T-helper 2 cell treated with Interferon-gamma antibody and Interleukin-4, amounts not matched to agents 5 μg/mL and 100 μg/mL, for 36 hours (primary cell): ENCODE measurements around the gene TNRC6C.
"Not testable (repeated sequence)": the region's sequence is repeated elsewhere in the genome, so short reads cannot be mapped to it uniquely, and the experiment has no call there.

Experiments used
- DNase-seq: peaks from one replicate; pipeline ENCODE4 v3.0.0; 2021; ENCODE audit warnings: low spot score
- H3K27ac Mint-ChIP-seq: one replicate; pipeline ENCODE4 v1.8.0; 2021; ENCODE audit warnings: mild to moderate bottlenecking, mixed read lengths
- H3K27me3 Mint-ChIP-seq: one replicate; pipeline ENCODE4 v1.8.0; 2021; ENCODE audit warnings: low read depth, mixed read lengths
- H3K36me3 Mint-ChIP-seq: one replicate; pipeline ENCODE4 v1.8.0; 2021; ENCODE audit warnings: low read depth, mixed read lengths
- H3K4me1 Mint-ChIP-seq: one replicate; pipeline ENCODE4 v1.8.0; 2021; ENCODE audit warnings: low read depth, mixed read lengths
- H3K4me3 Mint-ChIP-seq: one replicate; pipeline ENCODE4 v1.8.0; 2022; ENCODE audit warnings: mild to moderate bottlenecking, moderate library complexity, mixed read lengths
- H3K9me3 Mint-ChIP-seq: one replicate; pipeline ENCODE4 v1.8.0; 2021; ENCODE audit warnings: mixed read lengths

TNRC6C gene

GRCh38 chr17:78137392-78138203 is 179.1 kb downstream of the TNRC6C start:
- peak overlapping the region; percentile 67 for H3K4me3 Mint-ChIP-seq
- peaks cover 77% of the 10 kb centered on the region for H3K36me3 Mint-ChIP-seq
- H3K27me3 Mint-ChIP-seq: no peaks in the 10 kb centered on the region
- H3K27ac Mint-ChIP-seq: peak overlapping the region; percentile 83
- no peak for DNase-seq
- no peaks in the 10 kb centered on the region for H3K9me3 Mint-ChIP-seq
- H3K4me1 Mint-ChIP-seq: peaks cover 60% of the 10 kb centered on the region

GRCh38 chr17:78138204-78139060 is 179.9 kb downstream of the TNRC6C start:
- no peak for DNase-seq
- Mint-ChIP-seq H3K9me3 (no peaks in the 10 kb centered on the region), H3K4me1 (peaks cover 54% of the 10 kb centered on the region), H3K4me3 (peak overlapping the region; percentile 15), H3K27me3 (no peaks in the 10 kb centered on the region), H3K36me3 (peaks cover 73% of the 10 kb centered on the region), H3K27ac (peak overlapping the region; percentile 76)

- Mint-ChIP-seq H3K4me3 (peak overlapping the region; percentile 66), H3K36me3 (peaks cover 60% of the 10 kb centered on the region), H3K27ac (peak overlapping the region; percentile 93), H3K4me1 (peaks cover 44% of the 10 kb centered on the region)
- not testable (repeated sequence) for H3K27me3 Mint-ChIP-seq, DNase-seq, H3K9me3 Mint-ChIP-seq
Measured at GRCh38 chr17:78139861-78140168, 181.3 kb downstream of the TNRC6C start.

GRCh38 chr17:78140169-78141051 is 181.9 kb downstream of the TNRC6C start:
- Mint-ChIP-seq H3K27me3 (no peaks in the 10 kb centered on the region), H3K27ac (peak overlapping the region; percentile 93), H3K4me1 (peaks cover 43% of the 10 kb centered on the region), H3K36me3 (peaks cover 54% of the 10 kb centered on the region), H3K4me3 (peak overlapping the region; percentile 66), H3K9me3 (no peaks in the 10 kb centered on the region)
- DNase-seq: peak; percentile 96

GRCh38 chr17:78141437-78142118 is 183.1 kb downstream of the TNRC6C start:
- Mint-ChIP-seq H3K27me3 (no peaks in the 10 kb centered on the region), H3K9me3 (no peaks in the 10 kb centered on the region), H3K27ac (no peak overlapping the region), H3K36me3 (peaks cover 43% of the 10 kb centered on the region), H3K4me1 (peaks cover 32% of the 10 kb centered on the region), H3K4me3 (no peak overlapping the region)
- DNase-seq: no peak

- peaks cover 36% of the 10 kb centered on the region for H3K36me3 Mint-ChIP-seq
- no peaks in the 10 kb centered on the region for H3K9me3 Mint-ChIP-seq
- no peak for DNase-seq
- no peak overlapping the region for H3K4me3 Mint-ChIP-seq
- peaks cover 26% of the 10 kb centered on the region for H3K4me1 Mint-ChIP-seq
- H3K27ac Mint-ChIP-seq: no peak overlapping the region
- no peaks in the 10 kb centered on the region for H3K27me3 Mint-ChIP-seq
Measured at GRCh38 chr17:78142119-78142861, 183.8 kb downstream of the TNRC6C start.

- Mint-ChIP-seq H3K9me3 (no peaks in the 10 kb centered on the region), H3K4me3 (no peak overlapping the region), H3K27me3 (no peaks in the 10 kb centered on the region), H3K36me3 (peaks cover 29% of the 10 kb centered on the region), H3K4me1 (peaks cover 22% of the 10 kb centered on the region), H3K27ac (peak overlapping the region; percentile 62)
- no peak for DNase-seq
Measured at GRCh38 chr17:78143214-78144146, 185.0 kb downstream of the TNRC6C start.

- no peak for DNase-seq
- peaks cover 19% of the 10 kb centered on the region for H3K4me1 Mint-ChIP-seq
- H3K4me3 Mint-ChIP-seq: no peak overlapping the region
- H3K27me3 Mint-ChIP-seq: no peaks in the 10 kb centered on the region
- H3K9me3 Mint-ChIP-seq: no peaks in the 10 kb centered on the region
- peaks cover 21% of the 10 kb centered on the region for H3K36me3 Mint-ChIP-seq
- peak overlapping the region; percentile 21 for H3K27ac Mint-ChIP-seq
Measured at GRCh38 chr17:78144147-78144719, 185.7 kb downstream of the TNRC6C start.

GRCh38 chr17:78144736-78145641 is 186.5 kb downstream of the TNRC6C start:
- Mint-ChIP-seq H3K27ac (no peak overlapping the region), H3K4me1 (peaks cover 14% of the 10 kb centered on the region), H3K4me3 (no peak overlapping the region), H3K36me3 (peaks cover 18% of the 10 kb centered on the region), H3K9me3 (no peaks in the 10 kb centered on the region), H3K27me3 (no peaks in the 10 kb centered on the region)
- no peak for DNase-seq

GRCh38 chr17:78146471-78146869 is 188.0 kb downstream of the TNRC6C start:
- no peak for DNase-seq
- Mint-ChIP-seq H3K9me3 (no peaks in the 10 kb centered on the region), H3K36me3 (peaks cover 10% of the 10 kb centered on the region), H3K27ac (no peak overlapping the region), H3K4me1 (peaks cover 6% of the 10 kb centered on the region), H3K4me3 (no peak overlapping the region), H3K27me3 (no peaks in the 10 kb centered on the region)

- H3K27ac Mint-ChIP-seq: no peak overlapping the region
- no peak overlapping the region for H3K4me3 Mint-ChIP-seq
Measured at GRCh38 chr17:78146881-78147280, 188.4 kb downstream of the TNRC6C start.

More at GRCh38 chr17:78146881-78147280, 188.4 kb downstream of the TNRC6C start:
- Mint-ChIP-seq H3K4me1 (peaks cover 6% of the 10 kb centered on the region), H3K36me3 (peaks cover 10% of the 10 kb centered on the region), H3K27me3 (no peaks in the 10 kb centered on the region), H3K9me3 (no peaks in the 10 kb centered on the region)
- DNase-seq: no peak
